ENCODE results near the gene NECAB3. TPM values are rescaled to one million over a fixed set of nuclear protein-coding genes. Genes with fewer than 3 reads are reported as not detected.

NECAB3 gene
- total RNA-seq, 1 experiment from 2014 or later: 43.5 TPM

DNA sequence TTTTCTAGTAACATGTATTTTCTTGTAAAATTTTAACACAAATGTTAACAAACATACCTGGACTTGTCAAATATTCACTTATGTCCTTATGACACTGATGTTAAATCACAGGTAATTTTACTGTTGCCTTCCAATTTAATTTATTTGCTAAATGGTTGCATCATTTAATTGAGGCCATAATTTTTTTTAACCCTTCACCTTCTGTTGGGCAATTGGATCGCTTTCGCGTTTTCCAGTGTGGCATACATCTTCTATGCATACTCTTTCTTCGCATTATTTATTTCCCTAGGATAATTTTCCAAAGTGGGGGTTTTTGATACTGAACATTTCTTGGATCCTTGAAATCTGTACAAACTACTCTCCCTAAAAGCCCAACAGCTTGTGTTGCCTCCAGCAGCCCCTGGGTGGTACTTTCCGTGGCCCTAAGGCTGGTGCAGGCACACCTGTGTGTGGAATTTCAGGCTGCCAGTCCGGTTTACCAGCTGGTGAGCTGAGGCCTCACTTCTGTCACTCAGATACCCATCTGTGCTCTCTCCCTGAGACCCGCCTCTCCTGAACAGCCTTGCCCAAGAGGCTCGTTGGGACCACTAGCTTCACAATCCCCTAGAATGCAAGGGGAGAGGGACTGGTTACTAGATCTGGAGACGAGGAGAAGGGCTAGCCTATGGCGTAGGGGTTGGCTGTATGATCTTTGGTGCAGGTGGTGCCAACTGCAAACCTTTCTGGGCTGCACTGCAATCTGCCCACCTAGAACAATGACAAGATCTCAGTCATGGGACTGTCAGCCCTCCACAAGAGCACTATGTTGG lies 23.3 kb downstream of the NECAB3 start:
- CTCF ChIA-PET: no interaction called here
- Histone ChIP-seq H3K4me1 (ENCODE audit: insufficient read depth, low read length) (peaks cover 44% of the 10 kb centered on the region), H2AFZ (ENCODE audit: low read length) (no peak overlapping the region), H4K20me1 (ENCODE audit: low read length) (no peaks in the 10 kb centered on the region), H3K4me2 (ENCODE audit: low read length) (no peak overlapping the region), H3K36me3 (ENCODE audit: low read depth, low read length) (no peaks in the 10 kb centered on the region), H3K27me3 (ENCODE audit: low read length) (no peaks in the 10 kb centered on the region), H3K79me2 (ENCODE audit: low read length) (no peaks in the 10 kb centered on the region), H3K9ac (ENCODE audit: low read length) (no peak overlapping the region), H3K9me2 (replicated peaks; ENCODE audit: low read length) (no peaks in the 10 kb centered on the region), H3K4me3 (ENCODE audit: low read length) (no peak overlapping the region), H3K27ac (ENCODE audit: low read length) (no peak overlapping the region), H3F3A (ENCODE audit: low read length, unreplicated experiment) (no peaks in the 10 kb centered on the region), H3K9me3 (ENCODE audit: low read length) (no peaks in the 10 kb centered on the region)
- DNase-seq (peak; percentile 70), ATAC-seq (peak; percentile 3; the same call in 1 of the 2 replicates)
- BruUV-seq (replicated peaks): no TSS peak
- intact Hi-C loops (cut with micrococcal nuclease): no loop called here
- POLR2A ChIA-PET (ENCODE audit: unreplicated experiment): no interaction called here
- TF ChIP-seq, protein P1, sequence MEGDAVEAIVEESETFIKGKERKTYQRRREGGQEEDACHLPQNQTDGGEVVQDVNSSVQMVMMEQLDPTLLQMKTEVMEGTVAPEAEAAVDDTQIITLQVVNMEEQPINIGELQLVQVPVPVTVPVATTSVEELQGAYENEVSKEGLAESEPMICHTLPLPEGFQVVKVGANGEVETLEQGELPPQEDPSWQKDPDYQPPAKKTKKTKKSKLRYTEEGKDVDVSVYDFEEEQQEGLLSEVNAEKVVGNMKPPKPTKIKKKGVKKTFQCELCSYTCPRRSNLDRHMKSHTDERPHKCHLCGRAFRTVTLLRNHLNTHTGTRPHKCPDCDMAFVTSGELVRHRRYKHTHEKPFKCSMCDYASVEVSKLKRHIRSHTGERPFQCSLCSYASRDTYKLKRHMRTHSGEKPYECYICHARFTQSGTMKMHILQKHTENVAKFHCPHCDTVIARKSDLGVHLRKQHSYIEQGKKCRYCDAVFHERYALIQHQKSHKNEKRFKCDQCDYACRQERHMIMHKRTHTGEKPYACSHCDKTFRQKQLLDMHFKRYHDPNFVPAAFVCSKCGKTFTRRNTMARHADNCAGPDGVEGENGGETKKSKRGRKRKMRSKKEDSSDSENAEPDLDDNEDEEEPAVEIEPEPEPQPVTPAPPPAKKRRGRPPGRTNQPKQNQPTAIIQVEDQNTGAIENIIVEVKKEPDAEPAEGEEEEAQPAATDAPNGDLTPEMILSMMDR (conservative IDR thresholded peaks at IDR 0.05; ENCODE audit: low read depth, low read length): no peak
- TF ChIP-seq EZH2 (IDR thresholded peaks at IDR 0.05; ENCODE audit: low read length, unreplicated experiment) (no peak), EZH2phosphoT487 (IDR thresholded peaks at IDR 0.05; ENCODE audit: borderline replicate concordance, low read length) (no peak)

- H3K27me3 ChIP-seq (ENCODE audit: low read length): no peaks in the 10 kb centered on the region
- H3F3A ChIP-seq (ENCODE audit: low read length, unreplicated experiment): no peaks in the 10 kb centered on the region
- H3K4me1 ChIP-seq (ENCODE audit: insufficient read depth, low read length): peaks cover 44% of the 10 kb centered on the region
- no peak overlapping the region for H3K4me2 ChIP-seq (ENCODE audit: low read length)
- no peak for DNase-seq
- H3K79me2 ChIP-seq (ENCODE audit: low read length): no peaks in the 10 kb centered on the region
- TF ChIP-seq EZH2 (IDR thresholded peaks at IDR 0.05; ENCODE audit: low read length, unreplicated experiment): no peak
- no peak for TF ChIP-seq EZH2phosphoT487 (IDR thresholded peaks at IDR 0.05; ENCODE audit: borderline replicate concordance, low read length)
- TF ChIP-seq, protein P1 (conservative IDR thresholded peaks at IDR 0.05; ENCODE audit: low read depth, low read length): no peak
- no peak overlapping the region for H3K27ac ChIP-seq (ENCODE audit: low read length)
- BruUV-seq (replicated peaks): no TSS peak
- peaks cover 6% of the 10 kb centered on the region; the same call in 1 of the 2 replicates for H3K36me3 ChIP-seq (ENCODE audit: low read depth, low read length)
- H4K20me1 ChIP-seq (ENCODE audit: low read length): no peaks in the 10 kb centered on the region
- H2AFZ ChIP-seq (ENCODE audit: low read length): no peak overlapping the region
- ChIA-PET CTCF (interaction anchor here (0.6 kb wide), 2 partner anchors 10 to 123 kb away, joined by 3 to 6 read pairs; no protein-coding TSS in a partner anchor), POLR2A (ENCODE audit: unreplicated experiment) (no interaction called here)
- H3K9me2 ChIP-seq (replicated peaks; ENCODE audit: low read length): no peaks in the 10 kb centered on the region
- intact Hi-C loops (cut with micrococcal nuclease): no loop called here
- ATAC-seq: no peak
- H3K4me3 ChIP-seq (ENCODE audit: low read length): no peak overlapping the region
- no peaks in the 10 kb centered on the region for H3K9me3 ChIP-seq (ENCODE audit: low read length)
- H3K9ac ChIP-seq (ENCODE audit: low read length): no peak overlapping the region
These were observed 24.0 kb downstream of the NECAB3 start for GRCh38 chr20:33650111-33650752.
